GM21619 (cell line): ENCODE data around the gene BCL6.
A peak's percentile ranks its signal among the peaks of the same experiment; 100 is the strongest.
"Not testable (repeated sequence)": the region's sequence is repeated elsewhere in the genome, so short reads cannot be mapped to it uniquely, and the experiment has no call there.

Source experiments
- ATAC-seq: cut with Tn5 transposase; IDR thresholded peaks from one replicate; pipeline ENCODE4 v1.9.1; 2021; ENCODE audit not compliant: unreplicated experiment

BCL6 gene

GRCh38 chr3:187718802-187719201 is 26.5 kb downstream of the BCL6 start:
- ATAC-seq: no peak

GRCh38 chr3:187717572-187717971 is 27.7 kb downstream of the BCL6 start:
- no peak for ATAC-seq

GRCh38 chr3:187714404-187714979 is 30.8 kb downstream of the BCL6 start:
- ATAC-seq: peak; percentile 80

- no peak for ATAC-seq
Measured at GRCh38 chr3:187713504-187713903, 31.8 kb downstream of the BCL6 start.

GRCh38 chr3:187709155-187709554 is 36.1 kb downstream of the BCL6 start:
- ATAC-seq: no peak

GRCh38 chr3:187708696-187709095 is 36.6 kb downstream of the BCL6 start:
- ATAC-seq: no peak

- no peak for ATAC-seq
Measured at GRCh38 chr3:187706971-187707370, 38.3 kb downstream of the BCL6 start.

GRCh38 chr3:187705164-187705563 is 40.1 kb downstream of the BCL6 start:
- ATAC-seq: no peak

- ATAC-seq: no peak
Measured at GRCh38 chr3:187702507-187703033, 42.7 kb downstream of the BCL6 start, which contains the start of gene RTP2. Gene RTP2 (minus strand): TSS chr3:187702557. CDS start chr3:187702128, 429 bp downstream.

- no peak for ATAC-seq
Measured at GRCh38 chr3:187700249-187700648, 45.0 kb downstream of the BCL6 start.

- no peak for ATAC-seq
Measured at GRCh38 chr3:187698499-187699399, 46.5 kb downstream of the BCL6 start.

- ATAC-seq: no peak
Measured at GRCh38 chr3:187696021-187696420, 49.2 kb downstream of the BCL6 start.

GRCh38 chr3:187695449-187695848 is 49.8 kb downstream of the BCL6 start:
- ATAC-seq: no peak

- ATAC-seq: no peak
Measured at GRCh38 chr3:187694801-187695200, 50.5 kb downstream of the BCL6 start.

- no peak for ATAC-seq
Measured at GRCh38 chr3:187693431-187693830, 51.8 kb downstream of the BCL6 start.

- no peak for ATAC-seq
Measured at GRCh38 chr3:187689984-187690383, 55.3 kb downstream of the BCL6 start.

- ATAC-seq: no peak
Measured at GRCh38 chr3:187686621-187687273, 58.5 kb downstream of the BCL6 start.

- ATAC-seq: no peak
Measured at GRCh38 chr3:187685948-187686347, 59.3 kb downstream of the BCL6 start.

GRCh38 chr3:187684880-187685279 is 60.4 kb downstream of the BCL6 start:
- no peak for ATAC-seq

GRCh38 chr3:187684444-187684843 is 60.8 kb downstream of the BCL6 start:
- no peak for ATAC-seq

GRCh38 chr3:187681756-187682155 is 63.5 kb downstream of the BCL6 start:
- not testable (repeated sequence) for ATAC-seq
